H7 (cell line): ENCODE data around the gene SLC25A38. TPM values are rescaled to one million over a fixed set of nuclear protein-coding genes. Genes with fewer than 3 reads are reported as not detected.
"Not testable (repeated sequence)": the region's sequence is repeated elsewhere in the genome, so short reads cannot be mapped to it uniquely, and the experiment has no call there.

Experiments used
- DNase-seq: peaks from one replicate; pipeline ENCODE4 v3.0.0; 2012
- H3K27me3 ChIP-seq: 2 replicates; pipeline ENCODE4 v1.6.0; 2011; ENCODE audit warnings: mild to moderate bottlenecking, low read length; ENCODE audit not compliant: control insufficient read depth, insufficient read depth
- H3K36me3 ChIP-seq: replicated peaks from 2 replicates; pipeline ENCODE4 v1.5.1; 2011; ENCODE audit warnings: low read length; ENCODE audit not compliant: control insufficient read depth, insufficient read depth
- H3K4me3 ChIP-seq: 2 replicates; pipeline ENCODE4 v1.5.1; 2011; ENCODE audit warnings: low read depth, mild to moderate bottlenecking, control low read depth, low read length, moderate library complexity; ENCODE audit not compliant: insufficient read depth
- total RNA-seq: library from RNA; depleted of rRNA; stranded (reverse); fragments of >200 nt; shearing (Covaris generic); gene quantifications from 2 replicates; pipeline ENCODE4 v1.2.3, GENCODE V29; 2014; rRNA removed

SLC25A38 gene
- total RNA-seq, result 45.1 and 50.7 TPM in 2 replicates

GRCh38 chr3:39383045-39383880, at the start of gene SLC25A38:
Gene SLC25A38, plus strand, starts transcription at chr3:39383370. Its CDS starts 355 bp downstream, at chr3:39383725.
- peak; percentile 90 for DNase-seq
- Histone ChIP-seq H3K36me3 (no peaks in the 10 kb centered on the region), H3K27me3 (no peaks in the 10 kb centered on the region), H3K4me3 (peak within 1 kb of the TSS; percentile 93)

- H3K27me3 ChIP-seq, result no peaks in the 10 kb centered on the region
- no peak overlapping the region for H3K4me3 ChIP-seq
- H3K36me3 ChIP-seq, result no peaks in the 10 kb centered on the region
- DNase-seq, result no peak
Measured at GRCh38 chr3:39333607-39334006, 49.6 kb upstream of the SLC25A38 start.

GRCh38 chr3:39334205-39334604, 49.0 kb upstream of the SLC25A38 start:
- H3K4me3 ChIP-seq, result no peak overlapping the region
- DNase-seq, result no peak
- H3K27me3 ChIP-seq, result no peaks in the 10 kb centered on the region
- no peaks in the 10 kb centered on the region for H3K36me3 ChIP-seq

GRCh38 chr3:39338201-39338600, 45.0 kb upstream of the SLC25A38 start:
- no peak overlapping the region for H3K4me3 ChIP-seq
- H3K36me3 ChIP-seq, result no peaks in the 10 kb centered on the region
- DNase-seq, result no peak
- H3K27me3 ChIP-seq, result no peaks in the 10 kb centered on the region

GRCh38 chr3:39339086-39339485, 44.1 kb upstream of the SLC25A38 start:
- Histone ChIP-seq H3K27me3 (no peaks in the 10 kb centered on the region), H3K4me3 (no peak overlapping the region), H3K36me3 (no peaks in the 10 kb centered on the region)
- DNase-seq, result no peak

- Histone ChIP-seq H3K27me3 (no peaks in the 10 kb centered on the region), H3K36me3 (no peaks in the 10 kb centered on the region), H3K4me3 (no peak overlapping the region)
- DNase-seq, result no peak
Measured at GRCh38 chr3:39343076-39343717, 40.0 kb upstream of the SLC25A38 start.

GRCh38 chr3:39343760-39344159, 39.4 kb upstream of the SLC25A38 start:
- Histone ChIP-seq H3K4me3 (no peak overlapping the region), H3K36me3 (no peaks in the 10 kb centered on the region), H3K27me3 (no peaks in the 10 kb centered on the region)
- DNase-seq, result no peak

GRCh38 chr3:39344746-39345344, 38.3 kb upstream of the SLC25A38 start:
- no peak for DNase-seq
- Histone ChIP-seq H3K27me3 (no peaks in the 10 kb centered on the region), H3K4me3 (no peak overlapping the region), H3K36me3 (no peaks in the 10 kb centered on the region)

GRCh38 chr3:39346785-39347585, 36.2 kb upstream of the SLC25A38 start:
- H3K27me3 ChIP-seq, result no peaks in the 10 kb centered on the region
- no peaks in the 10 kb centered on the region for H3K36me3 ChIP-seq
- H3K4me3 ChIP-seq, result no peak overlapping the region
- DNase-seq, result no peak

GRCh38 chr3:39347586-39347876, 35.6 kb upstream of the SLC25A38 start:
- Histone ChIP-seq H3K27me3 (no peaks in the 10 kb centered on the region), H3K36me3 (no peaks in the 10 kb centered on the region)
- DNase-seq, result no peak

GRCh38 chr3:39349080-39349479, 34.1 kb upstream of the SLC25A38 start:
- Histone ChIP-seq H3K4me3 (no peak overlapping the region), H3K27me3 (no peaks in the 10 kb centered on the region), H3K36me3 (no peaks in the 10 kb centered on the region)
- no peak for DNase-seq

More at GRCh38 chr3:39347586-39347876, 35.6 kb upstream of the SLC25A38 start:
- H3K4me3 ChIP-seq, result no peak overlapping the region

- no peaks in the 10 kb centered on the region for H3K36me3 ChIP-seq
- H3K4me3 ChIP-seq, result no peak overlapping the region
- DNase-seq, result no peak
- H3K27me3 ChIP-seq, result no peaks in the 10 kb centered on the region
Measured at GRCh38 chr3:39350714-39351113, 32.5 kb upstream of the SLC25A38 start.

GRCh38 chr3:39351134-39351533, 32.0 kb upstream of the SLC25A38 start:
- not testable (repeated sequence) for DNase-seq, H3K36me3 ChIP-seq, H3K4me3 ChIP-seq, H3K27me3 ChIP-seq

- not testable (repeated sequence) for DNase-seq, H3K4me3 ChIP-seq, H3K27me3 ChIP-seq, H3K36me3 ChIP-seq
Measured at GRCh38 chr3:39353168-39353927, 29.8 kb upstream of the SLC25A38 start.
